Transverse colon (tissue), 4 donors: Measurements from ENCODE around the gene WWOX. TPM values are rescaled to one million over a fixed set of nuclear protein-coding genes. Genes with fewer than 3 reads are reported as not detected.

Experiments used
- DNase-seq: peaks from one replicate; pipeline ENCODE4 v3.0.0-alpha.2; 2019
- H3K27ac ChIP-seq, 4 donors: fragments of 200-600 bp; sonication (generic); 2 replicates each; pipeline ENCODE4 v1.5.1; 2016 to 2018; ENCODE audit warnings: inconsistent platforms in 4 of 4
- H3K27me3 ChIP-seq: fragments of 200-600 bp; sonication (generic); 2 replicates; pipeline ENCODE4 v1.5.1; 2017; ENCODE audit warnings: inconsistent platforms
- H3K36me3 ChIP-seq, 4 donors: fragments of 200-600 bp; sonication (generic); 2 replicates each; pipeline ENCODE4 v1.5.1; 2017 to 2019; ENCODE audit warnings: inconsistent platforms in 4 of 4
- H3K4me1 ChIP-seq, 4 donors: fragments of 200-600 bp; sonication (generic); 2 replicates each; pipeline ENCODE4 v1.5.1; 2017 to 2020; ENCODE audit warnings: inconsistent platforms in 4 of 4
- H3K4me3 ChIP-seq, 4 donors: fragments of 200-600 bp; sonication (generic); 1 replicate in 1 of 4; 2 replicates in 3 of 4; pipeline versions ENCODE4 v1.5.1 to v1.6.1; 2017 to 2019; ENCODE audit warnings: inconsistent platforms in 4 of 4
- H3K9me3 ChIP-seq, 2 donors: fragments of 200-600 bp; sonication (generic); 2 replicates each; pipeline ENCODE4 v1.5.1; 2017 to 2019; ENCODE audit warnings: inconsistent platforms in 2 of 2
- CTCF ChIP-seq, 5 experiments: fragments of 200-600 bp in 3 of 5; fragments of 450-650 bp in 2 of 5; sonication (generic) in 3 of 5; IDR thresholded peaks; 1 replicate in 2 of 5; 2 replicates in 3 of 5; pipeline ENCODE4 v1.5.1; 2016 to 2017; ENCODE audit warnings: antibody characterized with exemption in 5 of 5, inconsistent platforms in 3 of 5, mild to moderate bottlenecking in 2 of 5, moderate library complexity in 1 of 5
- EP300 ChIP-seq: sonication (generic); formaldehyde crosslinking; IDR thresholded peaks from one replicate; pipeline ENCODE4 v1.6.1; 2017; ENCODE audit warnings: antibody characterized with exemption, low read depth
- POLR2A ChIP-seq: fragments of 450-650 bp; IDR thresholded peaks from one replicate; pipeline ENCODE4 v1.6.1; 2016; ENCODE audit warnings: antibody characterized with exemption, mild to moderate bottlenecking, moderate library complexity
- POLR2AphosphoS5 ChIP-seq, 3 donors: sonication (generic); formaldehyde crosslinking; IDR thresholded peaks; one replicate each; pipeline ENCODE4 v1.6.1; 2016; ENCODE audit warnings: antibody characterized with exemption in 3 of 3
- WGBS, 2 donors: methylation state at CpG; one replicate each; pipeline ENCODE4 v1.1.5; 2018; ENCODE audit warnings: low coverage in 1 of 2; 5-methylcytosine and 5-hydroxymethylcytosine counted together
- in situ Hi-C, 4 donors: fragments of 200-750 bp; cut with MboI; loops; one replicate each; pipeline versions ENCODE4 v1.15.0 to v1.15.1; 2017; ENCODE audit warnings: low sequenced_read_pairs in 3 of 4, low pct_ligation_motif_present in 1 of 4, low pct_unique_long_range_greater_than_20kb in 1 of 4
- intact Hi-C: fragments of 100-400 bp; cut with DNase I; formaldehyde crosslinking; loops from one replicate; pipeline ENCODE4 v1.15.1; 2023; ENCODE audit warnings: low total_unique reads
- total RNA-seq, 4 donors: library from RNA; depleted of rRNA; stranded (reverse); fragments of >200 nt; gene quantifications; one replicate each; pipeline ENCODE4 v1.1.0, GENCODE V29; 2016

The WWOX gene
- total RNA-seq, 4 donors from 2014 or later: 11.2 to 53.8 (median 24.8) TPM

- intact Hi-C loops: no loop called here
Measured at GRCh38 chr16:78667675-78668074, 568.2 kb downstream of the WWOX start.

GRCh38 chr16:78668393-78668792 is 568.9 kb downstream of the WWOX start:
- in situ Hi-C loops: no loop called here

More at GRCh38 chr16:78667675-78668074, 568.2 kb downstream of the WWOX start:
- TF ChIP-seq POLR2AphosphoS5 (IDR thresholded peaks at IDR 0.05) (no peak), CTCF (IDR thresholded peaks at IDR 0.05) (no peak), POLR2A (no peak), EP300 (no peak)
- DNase-seq: no peak
- Histone ChIP-seq H3K36me3 (no peaks in the 10 kb centered on the region), H3K4me1 (no peaks in the 10 kb centered on the region), H3K4me3 (no peak overlapping the region), H3K27ac (no peak overlapping the region), H3K9me3 (no peaks in the 10 kb centered on the region), H3K27me3 (no peaks in the 10 kb centered on the region)
- 93 to 100% methylated on average over 1 to 5 of the region's 5 CpGs for WGBS, 2 donors
- in situ Hi-C loops: no loop called here

GRCh38 chr16:78669994-78670393 is 570.5 kb downstream of the WWOX start:
- intact Hi-C loops: no loop called here
- Histone ChIP-seq H3K36me3 (no peaks in the 10 kb centered on the region), H3K27me3 (no peaks in the 10 kb centered on the region), H3K4me3 (no peak overlapping the region), H3K27ac (no peak overlapping the region), H3K9me3 (no peaks in the 10 kb centered on the region), H3K4me1 (no peaks in the 10 kb centered on the region)
- in situ Hi-C loops: no loop called here
- 60 to 67% methylated on average over 4 to 9 of the region's 9 CpGs for WGBS, 2 donors
- TF ChIP-seq EP300: no peak
- TF ChIP-seq CTCF (IDR thresholded peaks at IDR 0.05): no peak
- TF ChIP-seq POLR2A: no peak
- TF ChIP-seq POLR2AphosphoS5 (IDR thresholded peaks at IDR 0.05): no peak
- DNase-seq: no peak

More at GRCh38 chr16:78668393-78668792, 568.9 kb downstream of the WWOX start:
- 80 to 100% methylated on average over 3 of the region's 3 CpGs for WGBS, 2 donors
- Histone ChIP-seq H3K4me3 (no peak overlapping the region), H3K4me1 (no peaks in the 10 kb centered on the region), H3K27ac (no peak overlapping the region), H3K36me3 (no peaks in the 10 kb centered on the region), H3K27me3 (no peaks in the 10 kb centered on the region), H3K9me3 (no peaks in the 10 kb centered on the region)
- no peak for DNase-seq
- no peak for TF ChIP-seq POLR2AphosphoS5 (IDR thresholded peaks at IDR 0.05)
- TF ChIP-seq EP300: no peak
- TF ChIP-seq POLR2A: no peak
- TF ChIP-seq CTCF (IDR thresholded peaks at IDR 0.05): no peak
- intact Hi-C loops: no loop called here

GRCh38 chr16:78672779-78673556 is 573.5 kb downstream of the WWOX start:
- no peaks in the 10 kb centered on the region for H3K4me1 ChIP-seq
- TF ChIP-seq CTCF (IDR thresholded peaks at IDR 0.05) (no peak), EP300 (no peak), POLR2AphosphoS5 (IDR thresholded peaks at IDR 0.05) (no peak), POLR2A (no peak)
- intact Hi-C loops: no loop called here
- no peaks in the 10 kb centered on the region for H3K9me3 ChIP-seq
- H3K27me3 ChIP-seq: no peaks in the 10 kb centered on the region
- H3K4me3 ChIP-seq: no peak overlapping the region
- peak overlapping the region in 3 of 4 donors; percentile 3 to 16 (median 13) for H3K27ac ChIP-seq
- H3K36me3 ChIP-seq: no peaks in the 10 kb centered on the region
- in situ Hi-C loops: no loop called here
- 88 to 96% methylated on average over 8 to 17 of the region's 17 CpGs for WGBS, 2 donors
- no peak for DNase-seq
